Lung (tissue), 12 donors: Measurements from ENCODE around the gene GPR162. TPM values are rescaled to one million over a fixed set of nuclear protein-coding genes. Genes with fewer than 3 reads are reported as not detected.
A peak's percentile ranks its signal among the peaks of the same experiment; 100 is the strongest.

Source experiments
- ATAC-seq: fragments of 200-7000 bp; cut with Tn5 transposase; one replicate; pipeline ENCODE4 v1.9.1; 2020; ENCODE audit warnings: moderate number of reproducible peaks; ENCODE audit not compliant: insufficient read depth, low FRiP score
- DNase-seq, 3 donors: peaks; one replicate each; pipeline ENCODE4 v3.0.0-alpha.2; 2013 to 2017
- H3K27ac ChIP-seq, 2 donors: one replicate each; pipeline ENCODE4 v1.5.1; 2013; ENCODE audit warnings: mild to moderate bottlenecking in 2 of 2, moderate library complexity in 2 of 2, control low read depth in 1 of 2, inconsistent platforms in 1 of 2, low read depth in 1 of 2, low read length in 1 of 2
- H3K27me3 ChIP-seq, 3 donors: one replicate each; pipeline ENCODE4 v1.5.1; 2013; ENCODE audit warnings: low read length in 2 of 3; ENCODE audit not compliant: control insufficient read depth in 3 of 3, insufficient read depth in 3 of 3
- H3K36me3 ChIP-seq, 4 donors: one replicate each; pipeline ENCODE4 v1.5.1; 2013; ENCODE audit warnings: low read length in 4 of 4, mild to moderate bottlenecking in 1 of 4, moderate library complexity in 1 of 4; ENCODE audit not compliant: control insufficient read depth in 4 of 4, insufficient read depth in 4 of 4
- H3K4me1 ChIP-seq, 5 donors: one replicate each; pipeline ENCODE4 v1.5.1; 2013; ENCODE audit warnings: low read length in 5 of 5, mild to moderate bottlenecking in 2 of 5, moderate library complexity in 1 of 5; ENCODE audit not compliant: control insufficient read depth in 5 of 5, insufficient read depth in 5 of 5
- H3K4me3 ChIP-seq: one replicate; pipeline ENCODE4 v1.5.1; 2013; ENCODE audit warnings: mild to moderate bottlenecking, control low read depth, moderate library complexity
- H3K9ac ChIP-seq, 2 donors: one replicate each; pipeline ENCODE4 v1.5.1; 2013; ENCODE audit warnings: low read length in 2 of 2, control low read depth in 1 of 2; ENCODE audit not compliant: insufficient read depth in 1 of 2
- H3K9me3 ChIP-seq, 4 donors: one replicate each; pipeline ENCODE4 v1.5.1; 2013; ENCODE audit warnings: low read length in 3 of 4, mild to moderate bottlenecking in 1 of 4, moderate library complexity in 1 of 4; ENCODE audit not compliant: control insufficient read depth in 4 of 4, insufficient read depth in 3 of 4
- CTCF ChIP-seq: IDR thresholded peaks from 2 replicates; pipeline ENCODE4 v1.5.1; 2012; ENCODE audit warnings: mild to moderate bottlenecking; ENCODE audit errors: control extremely low read depth, extremely low read depth
- WGBS, 2 donors: extraction: QIAGEN DNeasy Blood & Tissue Kit; methylation state at CpG; one replicate each; pipeline ENCODE4 v1.1.7; 2013; 5-methylcytosine and 5-hydroxymethylcytosine counted together
- polyA plus RNA-seq, 2 donors: library from polyadenylated mRNA; stranded (reverse); fragments of 200-250 nt; gene quantifications; one replicate each; pipeline ENCODE4 v1.2.1, GENCODE V29; 2013
- total RNA-seq, 2 donors: library from RNA; depleted of rRNA in 1 of 2; stranded (reverse); fragments of >200 nt in 1 of 2; gene quantifications; one replicate each; pipeline ENCODE4 v1.2.1, GENCODE V29; 2014 to 2021
- donor health status: control.
- donor health status: control.
- donor health status: Bipolar disorder and iron deficiency.
- donor health status: healthy.
- donor health status: DM: yes; HTN: yes; CAD: no.

The GPR162 gene
- total and polyA plus RNA-seq, 4 donors = 22.8 to 36.0 (median 24.0) TPM

- Histone ChIP-seq H3K27ac (peak overlapping the region in 1 of 2 donors; percentile 69), H3K4me1 (peaks cover 0 to 17% (median 2%) of the 10 kb centered on the region in 5 donors)
- ATAC-seq = peak; percentile 94
Measured at GRCh38 chr12:6778574-6779550, 42.8 kb upstream of the GPR162 start.

GRCh38 chr12:6779708-6780432 lies 41.8 kb upstream of the GPR162 start:
- peaks cover 0 to 15% (median 2%) of the 10 kb centered on the region in 5 donors for H3K4me1 ChIP-seq
- no peak overlapping the region for H3K4me3 ChIP-seq
- DNase-seq (no peak), ATAC-seq (no peak)
- H3K27me3 ChIP-seq = no peaks in the 10 kb centered on the region
- no peaks in the 10 kb centered on the region for H3K9me3 ChIP-seq
- 87 to 91% methylated on average over 6 of the region's 6 CpGs for WGBS, 2 donors
- peaks cover 0 to under 1% (median 0%) of the 10 kb centered on the region in 4 donors for H3K36me3 ChIP-seq
- no peak overlapping the region for H3K27ac ChIP-seq
- no peak for TF ChIP-seq CTCF
- H3K9ac ChIP-seq = no peak overlapping the region

More at GRCh38 chr12:6778574-6779550, 42.8 kb upstream of the GPR162 start:
- Histone ChIP-seq H3K4me3 (peak overlapping the region; percentile 37), H3K36me3 (peaks cover 0 to 2% (median 0%) of the 10 kb centered on the region in 4 donors), H3K9me3 (no peaks in the 10 kb centered on the region), H3K9ac (no peak overlapping the region), H3K27me3 (no peaks in the 10 kb centered on the region)
- DNase-seq = peak; percentile 95 to 97 (median 96)
- 5% methylated on average over 34 to 35 of the region's 35 CpGs for WGBS, 2 donors
- peak; percentile 99 for TF ChIP-seq CTCF

GRCh38 chr12:6780573-6780972 lies 41.0 kb upstream of the GPR162 start:
- Histone ChIP-seq H3K4me1 (peaks cover 0 to 15% (median 2%) of the 10 kb centered on the region in 5 donors), H3K9me3 (no peaks in the 10 kb centered on the region), H3K27ac (no peak overlapping the region), H3K9ac (no peak overlapping the region), H3K4me3 (no peak overlapping the region), H3K36me3 (no peaks in the 10 kb centered on the region), H3K27me3 (no peaks in the 10 kb centered on the region)
- TF ChIP-seq CTCF = no peak
- no peak for DNase-seq
- no peak for ATAC-seq
- WGBS, 2 donors = 93 to 100% methylated on average over 6 of the region's 6 CpGs
